ENCODE measurements around the gene CFAP20DC.

DNA sequence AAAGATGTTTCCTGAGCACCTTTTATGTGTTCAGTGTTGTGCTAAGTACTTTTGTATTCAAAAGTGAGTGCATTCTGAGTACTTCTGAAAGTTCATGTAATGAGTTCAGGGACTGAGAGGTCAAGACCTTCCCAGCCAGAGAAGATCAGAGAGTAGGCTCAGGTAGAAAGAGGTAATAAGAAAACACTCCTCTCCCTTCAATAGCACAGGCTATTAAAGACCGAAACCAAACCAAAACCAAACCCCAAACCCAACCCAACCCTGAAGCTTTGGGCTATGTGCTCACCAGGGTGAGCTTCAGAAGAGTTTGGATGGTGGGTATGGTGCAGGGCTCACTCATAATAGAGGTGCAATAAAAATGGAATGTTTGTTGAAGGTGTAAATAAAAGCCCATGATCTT lies 306.5 kb downstream of the CFAP20DC start:
- TF ChIP-seq, protein P1, sequence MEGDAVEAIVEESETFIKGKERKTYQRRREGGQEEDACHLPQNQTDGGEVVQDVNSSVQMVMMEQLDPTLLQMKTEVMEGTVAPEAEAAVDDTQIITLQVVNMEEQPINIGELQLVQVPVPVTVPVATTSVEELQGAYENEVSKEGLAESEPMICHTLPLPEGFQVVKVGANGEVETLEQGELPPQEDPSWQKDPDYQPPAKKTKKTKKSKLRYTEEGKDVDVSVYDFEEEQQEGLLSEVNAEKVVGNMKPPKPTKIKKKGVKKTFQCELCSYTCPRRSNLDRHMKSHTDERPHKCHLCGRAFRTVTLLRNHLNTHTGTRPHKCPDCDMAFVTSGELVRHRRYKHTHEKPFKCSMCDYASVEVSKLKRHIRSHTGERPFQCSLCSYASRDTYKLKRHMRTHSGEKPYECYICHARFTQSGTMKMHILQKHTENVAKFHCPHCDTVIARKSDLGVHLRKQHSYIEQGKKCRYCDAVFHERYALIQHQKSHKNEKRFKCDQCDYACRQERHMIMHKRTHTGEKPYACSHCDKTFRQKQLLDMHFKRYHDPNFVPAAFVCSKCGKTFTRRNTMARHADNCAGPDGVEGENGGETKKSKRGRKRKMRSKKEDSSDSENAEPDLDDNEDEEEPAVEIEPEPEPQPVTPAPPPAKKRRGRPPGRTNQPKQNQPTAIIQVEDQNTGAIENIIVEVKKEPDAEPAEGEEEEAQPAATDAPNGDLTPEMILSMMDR (IDR thresholded peaks at IDR 0.05) = no peak
- no peak for TF ChIP-seq POLR2A (IDR thresholded peaks at IDR 0.05)

All from gastroesophageal sphincter (tissue), 3 donors.